Effector memory CD4-positive, alpha-beta T cell (primary cell): Measurements from ENCODE around the gene PLB1.

Source experiments
- DNase-seq, 3 donors: peaks; one replicate each; pipeline ENCODE4 v3.0.0-alpha.2; 2020
- H3K27ac ChIP-seq: 2 replicates; pipeline ENCODE4 v1.7.0; 2013; ENCODE audit warnings: mild to moderate bottlenecking, low read length, moderate library complexity; ENCODE audit not compliant: insufficient read depth, poor library complexity, severe bottlenecking
- H3K27me3 ChIP-seq: replicated peaks from 2 replicates; pipeline ENCODE4 v1.7.0; 2013; ENCODE audit warnings: mild to moderate bottlenecking, low read length; ENCODE audit not compliant: insufficient read depth, control insufficient read depth, poor library complexity, severe bottlenecking
- H3K36me3 ChIP-seq: 2 replicates; pipeline ENCODE4 v1.7.0; 2013; ENCODE audit warnings: mild to moderate bottlenecking, low read length, moderate library complexity; ENCODE audit not compliant: control insufficient read depth, insufficient read depth
- H3K4me1 ChIP-seq: 2 replicates; pipeline ENCODE4 v1.7.0; 2013; ENCODE audit warnings: low read length, mild to moderate bottlenecking; ENCODE audit not compliant: control insufficient read depth, insufficient read depth, poor library complexity, severe bottlenecking
- H3K4me3 ChIP-seq: 2 replicates; pipeline ENCODE4 v1.7.0; 2013; ENCODE audit warnings: low read length, low read depth, mild to moderate bottlenecking; ENCODE audit not compliant: insufficient read depth, poor library complexity, severe bottlenecking
- H3K9me3 ChIP-seq: 2 replicates; pipeline ENCODE4 v1.7.0; 2013; ENCODE audit warnings: mild to moderate bottlenecking, low read length, moderate library complexity; ENCODE audit not compliant: control insufficient read depth

The PLB1 gene

DNA sequence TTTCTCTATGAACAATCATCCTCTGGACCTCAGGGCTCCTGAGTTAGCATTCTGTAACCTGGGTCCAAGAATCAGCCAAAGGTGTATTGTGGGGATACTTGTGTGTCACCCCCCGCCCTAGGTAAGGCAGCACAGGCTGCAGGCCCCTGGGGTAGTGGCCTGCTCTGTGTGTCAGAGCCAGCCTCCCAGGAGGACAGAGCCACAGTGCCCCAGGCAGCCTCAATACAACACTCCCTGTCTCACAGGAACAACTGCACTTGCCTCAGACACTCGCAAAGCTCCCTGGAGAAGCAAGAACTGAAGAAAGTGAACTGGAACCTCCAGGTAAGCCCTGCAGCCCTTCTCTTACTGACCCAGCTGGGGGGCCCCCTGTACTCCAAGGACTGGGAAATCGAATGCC is 134.5 kb downstream of the PLB1 start:
- Histone ChIP-seq H3K36me3 (no peaks in the 10 kb centered on the region), H3K9me3 (no peaks in the 10 kb centered on the region), H3K4me1 (peaks cover 12% of the 10 kb centered on the region), H3K4me3 (no peak overlapping the region), H3K27me3 (no peaks in the 10 kb centered on the region), H3K27ac (no peak overlapping the region)
- DNase-seq, result no peak

DNA sequence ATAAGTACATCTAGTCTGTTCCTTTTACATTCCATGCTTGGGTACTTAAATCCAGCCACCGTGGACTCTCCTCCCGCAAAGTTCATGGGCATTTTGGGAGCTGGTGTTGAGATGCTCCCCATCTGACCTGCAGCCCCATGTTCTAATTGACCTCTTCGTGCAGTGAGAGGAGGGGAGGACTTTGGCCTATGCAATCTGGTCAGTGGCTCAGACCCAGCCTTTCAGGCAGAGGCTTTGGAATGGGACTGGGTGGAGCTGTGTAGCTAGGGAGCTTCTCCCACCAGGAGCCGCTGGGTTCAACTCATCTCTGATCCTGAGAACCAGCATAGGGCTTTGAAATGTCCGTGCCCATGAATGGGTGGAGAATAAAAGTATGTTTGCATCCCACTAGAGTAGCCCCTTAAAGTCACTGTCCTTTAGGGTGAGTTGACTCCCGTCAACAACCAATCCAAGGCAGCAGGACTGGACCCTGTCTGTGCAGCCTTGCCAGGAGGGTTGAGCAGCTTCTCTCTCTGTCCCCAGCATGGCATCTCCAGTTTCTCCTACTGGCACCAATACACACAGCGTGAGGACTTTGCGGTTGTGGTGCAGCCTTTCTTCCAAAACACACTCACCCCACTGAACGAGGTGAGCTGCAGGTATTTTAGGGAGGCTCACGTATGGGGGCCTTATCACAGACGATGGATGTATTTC is 135.8 kb downstream of the PLB1 start:
- no peaks in the 10 kb centered on the region for H3K27me3 ChIP-seq
- no peak overlapping the region for H3K4me3 ChIP-seq
- no peaks in the 10 kb centered on the region for H3K9me3 ChIP-seq
- no peak for DNase-seq
- H3K27ac ChIP-seq, result no peak overlapping the region
- no peaks in the 10 kb centered on the region for H3K36me3 ChIP-seq
- H3K4me1 ChIP-seq, result peaks cover 4% of the 10 kb centered on the region

GRCh38 chr2:28632791-28633190 is 136.9 kb downstream of the PLB1 start:
- H3K27ac ChIP-seq, result no peak overlapping the region
- H3K4me1 ChIP-seq, result peaks cover 1% of the 10 kb centered on the region
- no peak overlapping the region for H3K4me3 ChIP-seq
- no peaks in the 10 kb centered on the region for H3K9me3 ChIP-seq
- DNase-seq, result no peak
- no peaks in the 10 kb centered on the region for H3K27me3 ChIP-seq
- H3K36me3 ChIP-seq, result no peaks in the 10 kb centered on the region

DNA sequence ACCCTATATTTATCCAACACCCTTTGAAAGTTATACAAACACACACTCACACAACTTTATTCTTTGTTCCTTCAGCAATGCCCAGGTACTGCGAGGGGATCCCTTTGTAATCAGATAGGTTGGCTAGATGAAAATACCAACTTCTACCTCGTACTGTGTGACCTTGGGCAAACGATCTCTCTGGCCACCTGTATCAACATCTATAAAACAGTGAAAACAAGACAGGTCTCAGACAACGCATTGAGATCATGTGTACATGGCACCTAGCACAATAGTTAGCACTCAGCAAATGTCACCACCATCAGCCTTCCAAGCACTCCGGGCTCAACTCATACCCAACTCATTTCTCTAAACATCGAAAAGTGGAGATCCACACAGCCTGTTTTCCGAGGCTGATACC is 137.3 kb downstream of the PLB1 start:
- Histone ChIP-seq H3K4me1 (no peaks in the 10 kb centered on the region), H3K27me3 (no peaks in the 10 kb centered on the region), H3K36me3 (no peaks in the 10 kb centered on the region), H3K4me3 (no peak overlapping the region), H3K27ac (no peak overlapping the region), H3K9me3 (no peaks in the 10 kb centered on the region)
- DNase-seq, result no peak

- Histone ChIP-seq H3K4me3 (no peak overlapping the region), H3K9me3 (no peaks in the 10 kb centered on the region), H3K4me1 (no peaks in the 10 kb centered on the region), H3K27me3 (no peaks in the 10 kb centered on the region), H3K27ac (no peak overlapping the region), H3K36me3 (no peaks in the 10 kb centered on the region)
- DNase-seq, result no peak
Observed at GRCh38 chr2:28633746-28634145, 137.9 kb downstream of the PLB1 start.

DNA sequence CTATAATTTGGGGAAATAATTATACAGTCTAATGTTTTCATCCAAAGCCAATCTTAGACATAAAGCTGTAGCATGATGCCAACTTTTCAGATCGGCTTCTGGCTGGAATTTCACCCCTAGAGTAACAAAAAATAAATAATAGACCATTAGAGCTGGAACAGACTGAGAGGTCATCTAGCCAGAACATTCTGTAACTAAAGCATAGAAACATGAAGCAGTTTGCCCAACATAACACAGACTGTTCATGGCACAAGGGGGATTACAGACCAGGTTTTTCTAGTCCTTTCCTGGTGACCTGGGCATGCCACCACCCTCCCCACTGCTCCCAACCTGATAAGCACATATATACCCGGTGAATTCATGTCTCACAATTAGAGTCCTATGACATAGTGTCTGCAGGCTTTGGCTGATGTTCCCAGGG is 139.3 kb downstream of the PLB1 start:
- no peaks in the 10 kb centered on the region for H3K9me3 ChIP-seq
- no peak overlapping the region for H3K27ac ChIP-seq
- no peak for DNase-seq
- H3K4me1 ChIP-seq, result no peaks in the 10 kb centered on the region
- no peaks in the 10 kb centered on the region for H3K27me3 ChIP-seq
- no peaks in the 10 kb centered on the region for H3K36me3 ChIP-seq
- no peak overlapping the region for H3K4me3 ChIP-seq

GRCh38 chr2:28636491-28636890 is 140.6 kb downstream of the PLB1 start:
- no peak overlapping the region for H3K27ac ChIP-seq
- no peaks in the 10 kb centered on the region for H3K36me3 ChIP-seq
- no peak overlapping the region for H3K4me3 ChIP-seq
- H3K27me3 ChIP-seq, result no peaks in the 10 kb centered on the region
- DNase-seq, result no peak
- no peaks in the 10 kb centered on the region for H3K9me3 ChIP-seq
- no peaks in the 10 kb centered on the region for H3K4me1 ChIP-seq

- Histone ChIP-seq H3K27ac (no peak overlapping the region), H3K9me3 (no peaks in the 10 kb centered on the region), H3K4me3 (no peak overlapping the region), H3K4me1 (no peaks in the 10 kb centered on the region), H3K36me3 (no peaks in the 10 kb centered on the region), H3K27me3 (no peaks in the 10 kb centered on the region)
- no peak for DNase-seq
Observed at GRCh38 chr2:28637066-28638047, 141.5 kb downstream of the PLB1 start.

GRCh38 chr2:28638102-28638501 is 142.2 kb downstream of the PLB1 start:
- H3K27me3 ChIP-seq, result no peaks in the 10 kb centered on the region
- no peak for DNase-seq
- H3K4me1 ChIP-seq, result no peaks in the 10 kb centered on the region
- no peaks in the 10 kb centered on the region for H3K9me3 ChIP-seq
- no peak overlapping the region for H3K27ac ChIP-seq
- no peaks in the 10 kb centered on the region for H3K36me3 ChIP-seq
- H3K4me3 ChIP-seq, result no peak overlapping the region

DNA sequence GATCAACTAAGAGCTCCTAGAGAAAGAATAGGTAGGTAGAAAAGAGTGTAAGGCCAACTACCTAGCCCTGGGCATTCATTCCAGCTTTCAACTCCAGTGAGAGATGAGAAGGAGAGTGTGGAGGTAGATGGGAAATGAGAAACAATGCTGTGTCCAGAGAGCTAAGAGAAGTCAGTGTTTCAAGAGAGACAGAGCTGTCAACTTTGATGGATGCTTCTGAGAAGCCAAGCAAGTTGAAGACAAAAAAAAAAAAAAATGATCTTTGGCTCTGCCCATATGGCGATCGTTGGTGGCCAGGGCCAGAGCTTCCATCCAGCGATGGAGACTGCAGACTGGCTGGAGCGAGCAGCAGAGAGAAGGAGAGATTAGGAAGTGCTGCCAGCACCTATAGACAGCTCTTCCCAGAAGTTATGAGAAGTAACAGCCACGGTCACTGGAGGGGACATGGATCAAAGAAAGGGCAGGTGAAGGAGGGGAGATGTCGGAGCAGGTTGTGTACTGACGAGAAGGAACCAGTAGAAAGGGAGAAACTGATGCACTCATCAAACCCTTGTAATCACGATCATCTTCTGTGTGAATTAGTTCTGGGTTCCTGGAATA is 143.3 kb downstream of the PLB1 start:
- no peak for DNase-seq
- no peak overlapping the region for H3K4me3 ChIP-seq
- H3K9me3 ChIP-seq, result no peaks in the 10 kb centered on the region
- H3K27me3 ChIP-seq, result no peaks in the 10 kb centered on the region
- H3K36me3 ChIP-seq, result no peaks in the 10 kb centered on the region
- H3K4me1 ChIP-seq, result no peaks in the 10 kb centered on the region
- no peak overlapping the region for H3K27ac ChIP-seq
